Activated naive CD8-positive, alpha-beta T cell treated with anti-CD3 and anti-CD28 coated beads for 36 hours (primary cell): Measurements from ENCODE around the gene RLBP1. TPM values are rescaled to one million over a fixed set of nuclear protein-coding genes. Genes with fewer than 3 reads are reported as not detected.
A peak's percentile ranks its signal among the peaks of the same experiment; 100 is the strongest.

Experiments used
- DNase-seq: peaks from one replicate; pipeline ENCODE4 v3.0.0; 2021
- H3K27ac Mint-ChIP-seq: one replicate; pipeline ENCODE4 v1.8.0; 2022; ENCODE audit warnings: mild to moderate bottlenecking, moderate library complexity, mixed read lengths
- H3K27me3 Mint-ChIP-seq: one replicate; pipeline ENCODE4 v1.8.0; 2022; ENCODE audit warnings: mild to moderate bottlenecking, mixed read lengths
- H3K36me3 Mint-ChIP-seq: one replicate; pipeline ENCODE4 v1.8.0; 2021; ENCODE audit warnings: mild to moderate bottlenecking, mixed read lengths
- H3K4me1 Mint-ChIP-seq: one replicate; pipeline ENCODE4 v1.8.0; 2021; ENCODE audit warnings: mixed read lengths
- H3K4me3 Mint-ChIP-seq: one replicate; pipeline ENCODE4 v1.8.0; 2022; ENCODE audit warnings: mild to moderate bottlenecking, moderate library complexity, mixed read lengths
- H3K9me3 Mint-ChIP-seq: one replicate; pipeline ENCODE4 v1.8.0; 2022; ENCODE audit warnings: mixed read lengths
- total RNA-seq, 2 experiments: library from RNA; stranded (reverse); gene quantifications; one replicate each; pipeline ENCODE4 v1.2.3, GENCODE V29; 2021

RLBP1 gene
- total RNA-seq, 2 experiments from 2014 or later: not detected

- Mint-ChIP-seq H3K27me3 (no peaks in the 10 kb centered on the region), H3K36me3 (peaks cover 16% of the 10 kb centered on the region), H3K27ac (peak overlapping the region; percentile 80), H3K9me3 (no peaks in the 10 kb centered on the region), H3K4me3 (no peak overlapping the region), H3K4me1 (peaks cover 15% of the 10 kb centered on the region)
- peak; percentile 55 for DNase-seq
Observed at GRCh38 chr15:89196994-89197393, 24.4 kb downstream of the RLBP1 start.

- peaks cover 15% of the 10 kb centered on the region for H3K4me1 Mint-ChIP-seq
- H3K4me3 Mint-ChIP-seq: no peak overlapping the region
- H3K27me3 Mint-ChIP-seq: no peaks in the 10 kb centered on the region
- no peak overlapping the region for H3K27ac Mint-ChIP-seq
- H3K36me3 Mint-ChIP-seq: peaks cover 13% of the 10 kb centered on the region
- no peak for DNase-seq
- no peaks in the 10 kb centered on the region for H3K9me3 Mint-ChIP-seq
Observed at GRCh38 chr15:89196241-89196640, 25.1 kb downstream of the RLBP1 start.

- peaks cover 15% of the 10 kb centered on the region for H3K4me1 Mint-ChIP-seq
- H3K4me3 Mint-ChIP-seq: no peak overlapping the region
- no peak overlapping the region for H3K27ac Mint-ChIP-seq
- peaks cover 14% of the 10 kb centered on the region for H3K36me3 Mint-ChIP-seq
- no peaks in the 10 kb centered on the region for H3K27me3 Mint-ChIP-seq
- DNase-seq: no peak
- no peaks in the 10 kb centered on the region for H3K9me3 Mint-ChIP-seq
Observed at GRCh38 chr15:89195836-89196235, 25.5 kb downstream of the RLBP1 start.

- Mint-ChIP-seq H3K36me3 (peaks cover 9% of the 10 kb centered on the region), H3K9me3 (no peaks in the 10 kb centered on the region), H3K4me1 (peaks cover 15% of the 10 kb centered on the region), H3K27me3 (no peaks in the 10 kb centered on the region), H3K4me3 (no peak overlapping the region), H3K27ac (no peak overlapping the region)
- no peak for DNase-seq
Observed at GRCh38 chr15:89194608-89195007, 26.8 kb downstream of the RLBP1 start.

- Mint-ChIP-seq H3K27ac (no peak overlapping the region), H3K4me1 (peaks cover 11% of the 10 kb centered on the region), H3K36me3 (peaks cover 9% of the 10 kb centered on the region), H3K27me3 (no peaks in the 10 kb centered on the region), H3K9me3 (no peaks in the 10 kb centered on the region), H3K4me3 (no peak overlapping the region)
- DNase-seq: no peak
Observed at GRCh38 chr15:89192766-89193165, 28.6 kb downstream of the RLBP1 start.

- no peaks in the 10 kb centered on the region for H3K9me3 Mint-ChIP-seq
- no peak overlapping the region for H3K4me3 Mint-ChIP-seq
- no peak for DNase-seq
- peaks cover 7% of the 10 kb centered on the region for H3K4me1 Mint-ChIP-seq
- H3K36me3 Mint-ChIP-seq: peaks cover 7% of the 10 kb centered on the region
- H3K27ac Mint-ChIP-seq: no peak overlapping the region
- no peaks in the 10 kb centered on the region for H3K27me3 Mint-ChIP-seq
Observed at GRCh38 chr15:89192136-89192535, 29.2 kb downstream of the RLBP1 start.

GRCh38 chr15:89187986-89188514 lies 33.3 kb downstream of the RLBP1 start:
- Mint-ChIP-seq H3K27ac (no peak overlapping the region), H3K4me1 (peaks cover 3% of the 10 kb centered on the region), H3K9me3 (no peaks in the 10 kb centered on the region), H3K4me3 (no peak overlapping the region), H3K27me3 (no peaks in the 10 kb centered on the region), H3K36me3 (peaks cover 6% of the 10 kb centered on the region)
- no peak for DNase-seq

GRCh38 chr15:89187301-89187985 lies 33.9 kb downstream of the RLBP1 start:
- Mint-ChIP-seq H3K27me3 (no peaks in the 10 kb centered on the region), H3K4me3 (no peak overlapping the region), H3K9me3 (no peaks in the 10 kb centered on the region), H3K27ac (no peak overlapping the region), H3K4me1 (peaks cover 3% of the 10 kb centered on the region), H3K36me3 (peaks cover 9% of the 10 kb centered on the region)
- DNase-seq: no peak

GRCh38 chr15:89186803-89187202 lies 34.6 kb downstream of the RLBP1 start:
- Mint-ChIP-seq H3K27me3 (no peaks in the 10 kb centered on the region), H3K36me3 (peaks cover 9% of the 10 kb centered on the region), H3K4me3 (no peak overlapping the region), H3K27ac (no peak overlapping the region), H3K4me1 (peaks cover 4% of the 10 kb centered on the region), H3K9me3 (no peaks in the 10 kb centered on the region)
- no peak for DNase-seq

GRCh38 chr15:89184886-89185526 lies 36.4 kb downstream of the RLBP1 start:
- no peaks in the 10 kb centered on the region for H3K9me3 Mint-ChIP-seq
- H3K36me3 Mint-ChIP-seq: peaks cover 9% of the 10 kb centered on the region
- peak overlapping the region; percentile 17 for H3K27ac Mint-ChIP-seq
- no peak for DNase-seq
- H3K4me1 Mint-ChIP-seq: peaks cover 14% of the 10 kb centered on the region
- no peaks in the 10 kb centered on the region for H3K27me3 Mint-ChIP-seq
- no peak overlapping the region for H3K4me3 Mint-ChIP-seq

GRCh38 chr15:89184357-89184756 lies 37.0 kb downstream of the RLBP1 start:
- Mint-ChIP-seq H3K27ac (no peak overlapping the region), H3K4me1 (peaks cover 19% of the 10 kb centered on the region), H3K4me3 (no peak overlapping the region), H3K36me3 (peaks cover 9% of the 10 kb centered on the region), H3K9me3 (no peaks in the 10 kb centered on the region), H3K27me3 (no peaks in the 10 kb centered on the region)
- no peak for DNase-seq

- DNase-seq: peak; percentile 71
- no peaks in the 10 kb centered on the region for H3K27me3 Mint-ChIP-seq
- H3K9me3 Mint-ChIP-seq: no peaks in the 10 kb centered on the region
- H3K36me3 Mint-ChIP-seq: peaks cover 16% of the 10 kb centered on the region
- peaks cover 36% of the 10 kb centered on the region for H3K4me1 Mint-ChIP-seq
- peak overlapping the region; percentile 91 for H3K27ac Mint-ChIP-seq
- no peak overlapping the region for H3K4me3 Mint-ChIP-seq
Observed at GRCh38 chr15:89179966-89180875, 41.2 kb downstream of the RLBP1 start.

GRCh38 chr15:89178307-89178977 lies 42.9 kb downstream of the RLBP1 start:
- no peaks in the 10 kb centered on the region for H3K9me3 Mint-ChIP-seq
- no peak for DNase-seq
- peak overlapping the region; percentile 91 for H3K27ac Mint-ChIP-seq
- no peak overlapping the region for H3K4me3 Mint-ChIP-seq
- H3K36me3 Mint-ChIP-seq: peaks cover 16% of the 10 kb centered on the region
- peaks cover 34% of the 10 kb centered on the region for H3K4me1 Mint-ChIP-seq
- H3K27me3 Mint-ChIP-seq: no peaks in the 10 kb centered on the region

GRCh38 chr15:89177633-89178306 lies 43.6 kb downstream of the RLBP1 start:
- Mint-ChIP-seq H3K36me3 (peaks cover 14% of the 10 kb centered on the region), H3K4me1 (peaks cover 34% of the 10 kb centered on the region), H3K27ac (peak overlapping the region; percentile 30)

More at GRCh38 chr15:89177633-89178306, 43.6 kb downstream of the RLBP1 start:
- Mint-ChIP-seq H3K9me3 (no peaks in the 10 kb centered on the region), H3K27me3 (no peaks in the 10 kb centered on the region), H3K4me3 (no peak overlapping the region)
- peak; percentile 58 for DNase-seq
